PC-3 (cell line): ENCODE measurements around the gene WDFY3.

ENCODE experiments used
- CTCF ChIP-seq: fragments of 300-600 bp; sonication (generic); conservative IDR thresholded peaks from 2 replicates; pipeline ENCODE4 v1.5.1; 2017; ENCODE audit warnings: antibody characterized with exemption, low read depth, mild to moderate bottlenecking, low read length
- EZH2 ChIP-seq: fragments of 300-600 bp; sonication (generic); IDR thresholded peaks from one replicate; pipeline ENCODE4 v1.6.1; 2017; ENCODE audit warnings: antibody characterized with exemption, mild to moderate bottlenecking, low read length; ENCODE audit not compliant: unreplicated experiment
- EZH2phosphoT487 ChIP-seq: fragments of 300-600 bp; sonication (generic); IDR thresholded peaks from 2 replicates; pipeline ENCODE4 v1.6.1; 2018; ENCODE audit warnings: mild to moderate bottlenecking, antibody characterized with exemption, low read length, borderline replicate concordance

- TF ChIP-seq CTCF (no peak), EZH2 (no peak), EZH2phosphoT487 (no peak)
These were observed 88.4 kb downstream of the WDFY3 start for GRCh38 chr4:84878090-84878489.
